IMR-90 (cell line): ENCODE results near the gene SAMHD1.

Experiments
- BHLHE40 ChIP-seq: fragments of 150-350 bp; IDR thresholded peaks from 2 replicates; pipeline ENCODE4 v1.6.1; 2016; ENCODE audit warnings: mild to moderate bottlenecking, low read depth, low read length
- RAD21 ChIP-seq: IDR thresholded peaks from 2 replicates; pipeline ENCODE4 v1.6.1; 2012; ENCODE audit warnings: low read length, improper control_type of control experiment
- TF ChIP-seq, protein P1 (sequence below): conservative IDR thresholded peaks from 2 replicates; pipeline ENCODE4 v1.5.1; 2012; ENCODE audit warnings: mild to moderate bottlenecking, low read depth, low read length, improper control_type of control experiment

DNA sequence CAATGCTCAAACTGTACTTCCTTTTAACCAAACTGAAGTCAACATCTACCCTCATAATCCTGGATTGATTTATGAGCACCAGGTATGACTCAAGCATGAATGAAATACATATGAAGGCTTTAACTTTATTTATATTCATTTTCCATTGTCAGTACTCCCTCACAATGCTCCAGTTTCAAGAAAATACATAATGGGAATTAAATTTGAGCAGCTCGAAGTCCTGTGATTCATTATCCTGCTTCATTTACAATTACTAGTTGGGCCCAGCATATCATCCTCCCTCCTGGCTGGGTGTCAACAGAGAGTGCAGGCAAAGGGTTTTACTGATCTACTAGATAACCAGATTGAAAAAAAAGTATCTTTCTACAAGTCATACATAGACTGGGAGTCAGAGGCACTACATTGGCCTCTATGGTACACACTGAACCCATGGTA, 10.1 kb downstream of the SAMHD1 start:
- TF ChIP-seq BHLHE40 (no peak), RAD21 (no peak)
- TF ChIP-seq, protein P1, sequence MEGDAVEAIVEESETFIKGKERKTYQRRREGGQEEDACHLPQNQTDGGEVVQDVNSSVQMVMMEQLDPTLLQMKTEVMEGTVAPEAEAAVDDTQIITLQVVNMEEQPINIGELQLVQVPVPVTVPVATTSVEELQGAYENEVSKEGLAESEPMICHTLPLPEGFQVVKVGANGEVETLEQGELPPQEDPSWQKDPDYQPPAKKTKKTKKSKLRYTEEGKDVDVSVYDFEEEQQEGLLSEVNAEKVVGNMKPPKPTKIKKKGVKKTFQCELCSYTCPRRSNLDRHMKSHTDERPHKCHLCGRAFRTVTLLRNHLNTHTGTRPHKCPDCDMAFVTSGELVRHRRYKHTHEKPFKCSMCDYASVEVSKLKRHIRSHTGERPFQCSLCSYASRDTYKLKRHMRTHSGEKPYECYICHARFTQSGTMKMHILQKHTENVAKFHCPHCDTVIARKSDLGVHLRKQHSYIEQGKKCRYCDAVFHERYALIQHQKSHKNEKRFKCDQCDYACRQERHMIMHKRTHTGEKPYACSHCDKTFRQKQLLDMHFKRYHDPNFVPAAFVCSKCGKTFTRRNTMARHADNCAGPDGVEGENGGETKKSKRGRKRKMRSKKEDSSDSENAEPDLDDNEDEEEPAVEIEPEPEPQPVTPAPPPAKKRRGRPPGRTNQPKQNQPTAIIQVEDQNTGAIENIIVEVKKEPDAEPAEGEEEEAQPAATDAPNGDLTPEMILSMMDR: no peak
